ENCODE measurements around the gene PPP1R27.
"Not testable (repeated sequence)": the region's sequence is repeated elsewhere in the genome, so short reads cannot be mapped to it uniquely, and the experiment has no call there.

PPP1R27 gene

GRCh38 chr17:81842725-81843504, 8.1 kb upstream of the PPP1R27 start:
- in situ Hi-C loops (cut with MboI; ENCODE audit: low sequenced_read_pairs) = no loop called here

GRCh38 chr17:81842378-81842724, 7.5 kb upstream of the PPP1R27 start:
- in situ Hi-C loops (cut with MboI; ENCODE audit: low sequenced_read_pairs) = no loop called here

GRCh38 chr17:81841866-81842265, 7.0 kb upstream of the PPP1R27 start:
- in situ Hi-C loops (cut with MboI; ENCODE audit: low sequenced_read_pairs) = no loop called here

GRCh38 chr17:81840826-81841778, 6.3 kb upstream of the PPP1R27 start:
- in situ Hi-C loops (cut with MboI; ENCODE audit: low sequenced_read_pairs) = no loop called here

GRCh38 chr17:81840059-81840458, 5.2 kb upstream of the PPP1R27 start:
- in situ Hi-C loops (cut with MboI; ENCODE audit: low sequenced_read_pairs) = not testable (repeated sequence)

GRCh38 chr17:81839301-81839700, 4.5 kb upstream of the PPP1R27 start:
- in situ Hi-C loops (cut with MboI; ENCODE audit: low sequenced_read_pairs) = no loop called here

GRCh38 chr17:81838753-81839255, 4.0 kb upstream of the PPP1R27 start:
- in situ Hi-C loops (cut with MboI; ENCODE audit: low sequenced_read_pairs) = no loop called here

GRCh38 chr17:81837641-81838040, 2.8 kb upstream of the PPP1R27 start:
- in situ Hi-C loops (cut with MboI; ENCODE audit: low sequenced_read_pairs) = no loop called here

GRCh38 chr17:81833921-81834830, 674 bp downstream of the PPP1R27 start:
- in situ Hi-C loops (cut with MboI; ENCODE audit: low sequenced_read_pairs) = no loop called here

- in situ Hi-C loops (cut with MboI; ENCODE audit: low sequenced_read_pairs) = no loop called here
Observed at GRCh38 chr17:81833160-81833920, 1.5 kb downstream of the PPP1R27 start, which contains the start of gene MCRIP1. Gene MCRIP1, minus strand, starts transcription at chr17:81833291. Its CDS starts 8,785 bp downstream, at chr17:81824506.

GRCh38 chr17:81832608-81833159, 2.2 kb downstream of the PPP1R27 start:
- in situ Hi-C loops (cut with MboI; ENCODE audit: low sequenced_read_pairs) = no loop called here

- in situ Hi-C loops (cut with MboI; ENCODE audit: low sequenced_read_pairs) = no loop called here
Observed at GRCh38 chr17:81831957-81832607, 2.8 kb downstream of the PPP1R27 start.

GRCh38 chr17:81831563-81831956, 3.3 kb downstream of the PPP1R27 start:
- in situ Hi-C loops (cut with MboI; ENCODE audit: low sequenced_read_pairs) = no loop called here

- in situ Hi-C loops (cut with MboI; ENCODE audit: low sequenced_read_pairs) = no loop called here
Observed at GRCh38 chr17:81829858-81830257, 5.0 kb downstream of the PPP1R27 start.

GRCh38 chr17:81828656-81829055, 6.2 kb downstream of the PPP1R27 start:
- in situ Hi-C loops (cut with MboI; ENCODE audit: low sequenced_read_pairs) = no loop called here

- in situ Hi-C loops (cut with MboI; ENCODE audit: low sequenced_read_pairs) = no loop called here
Observed at GRCh38 chr17:81825841-81826466, 8.9 kb downstream of the PPP1R27 start.

GRCh38 chr17:81824595-81824994, 10.3 kb downstream of the PPP1R27 start:
- in situ Hi-C loops (cut with MboI; ENCODE audit: low sequenced_read_pairs) = no loop called here

GRCh38 chr17:81823820-81824550, 10.9 kb downstream of the PPP1R27 start:
- in situ Hi-C loops (cut with MboI; ENCODE audit: low sequenced_read_pairs) = no loop called here

All from HL-60/S4 treated with phorbol 12-myristate 13-acetate at 8.2 ng/mL for 4 days and 3 days (cell line).